Activated B cell treated with CpG ODN at 0.5 μM for 24 hours (primary cell): Measurements from ENCODE around the gene DOP1A. TPM values are rescaled to one million over a fixed set of nuclear protein-coding genes. Genes with fewer than 3 reads are reported as not detected.

Source experiments
- ATAC-seq: fragments of 200-7000 bp; cut with Tn5 transposase; one replicate; pipeline ENCODE4 v1.10.0; 2021; ENCODE audit warnings: low read depth, mild to moderate bottlenecking, moderate library complexity
- CTCF ChIA-PET: fragments of 350-600 bp; sonication (Branson Sonifier 250); formaldehyde crosslinking; loops from one replicate; lab custom pipeline; 2021; ENCODE audit warnings: antibody characterized with exemption; lab: Charles Lee
- POLR2A ChIA-PET: fragments of 350-600 bp; sonication (Branson Sonifier 250); formaldehyde crosslinking; loops from one replicate; lab custom pipeline; 2021; ENCODE audit warnings: antibody characterized with exemption; lab: Charles Lee
- DNase-seq: peaks from one replicate; pipeline ENCODE4 v3.0.0; 2022
- H3K27ac Mint-ChIP-seq: one replicate; pipeline ENCODE4 v1.8.0; 2020; ENCODE audit warnings: mixed read lengths
- H3K27me3 Mint-ChIP-seq: one replicate; pipeline ENCODE4 v1.8.0; 2021; ENCODE audit warnings: mixed read lengths
- H3K36me3 Mint-ChIP-seq: one replicate; pipeline ENCODE4 v1.8.0; 2021; ENCODE audit warnings: low read depth, mixed read lengths
- H3K4me1 Mint-ChIP-seq: one replicate; pipeline ENCODE4 v1.8.0; 2021; ENCODE audit warnings: mixed read lengths
- H3K4me3 Mint-ChIP-seq: one replicate; pipeline ENCODE4 v1.8.0; 2020; ENCODE audit warnings: mild to moderate bottlenecking, mixed read lengths
- H3K9me3 Mint-ChIP-seq: one replicate; pipeline ENCODE4 v1.8.0; 2020; ENCODE audit warnings: mixed read lengths
- CTCF ChIP-seq: fragments of 200-600 bp; IDR thresholded peaks from one replicate; pipeline ENCODE4 v1.8.0; 2022; ENCODE audit warnings: antibody characterized with exemption, mild to moderate bottlenecking
- intact Hi-C: fragments of 100-400 bp; cut with micrococcal nuclease; formaldehyde crosslinking; loops from one replicate; pipeline ENCODE4 v1.15.1; 2024
- total RNA-seq: library from RNA; stranded (reverse); gene quantifications from 2 replicates; pipeline ENCODE4 v1.2.3, GENCODE V29; 2022

The DOP1A gene
- total RNA-seq, 1 donor from 2014 or later = 30.8 TPM

GRCh38 chr6:83153883-83154521, 86.5 kb downstream of the DOP1A start:
- TF ChIP-seq CTCF = no peak
- intact Hi-C loops = no loop called here
- ATAC-seq (no peak), DNase-seq (no peak)
- no peak overlapping the region for H3K27ac Mint-ChIP-seq
- H3K4me3 Mint-ChIP-seq = no peak overlapping the region
- H3K36me3 Mint-ChIP-seq = peaks cover 71% of the 10 kb centered on the region
- no peaks in the 10 kb centered on the region for H3K9me3 Mint-ChIP-seq
- ChIA-PET POLR2A (no interaction called here), CTCF (no interaction called here)
- no peaks in the 10 kb centered on the region for H3K27me3 Mint-ChIP-seq
- H3K4me1 Mint-ChIP-seq = no peaks in the 10 kb centered on the region

- Mint-ChIP-seq H3K4me3 (no peak overlapping the region), H3K27me3 (no peaks in the 10 kb centered on the region), H3K9me3 (no peaks in the 10 kb centered on the region), H3K4me1 (no peaks in the 10 kb centered on the region), H3K36me3 (peaks cover 74% of the 10 kb centered on the region), H3K27ac (no peak overlapping the region)
- intact Hi-C loops = no loop called here
- DNase-seq (no peak), ATAC-seq (no peak)
- CTCF ChIA-PET = no interaction called here
- POLR2A ChIA-PET = no interaction called here
- TF ChIP-seq CTCF = no peak
Measured at GRCh38 chr6:83155794-83156193, 88.3 kb downstream of the DOP1A start.

- intact Hi-C loops = no loop called here
- ATAC-seq = no peak
- Mint-ChIP-seq H3K4me3 (no peak overlapping the region), H3K27me3 (no peaks in the 10 kb centered on the region), H3K36me3 (peaks cover 72% of the 10 kb centered on the region), H3K4me1 (no peaks in the 10 kb centered on the region), H3K9me3 (no peaks in the 10 kb centered on the region), H3K27ac (no peak overlapping the region)
- POLR2A ChIA-PET = no interaction called here
- DNase-seq = no peak
- TF ChIP-seq CTCF = no peak
- CTCF ChIA-PET = interaction anchor here (1.0 kb wide), 1 partner anchor 93 kb away, joined by 4 read pairs; the partner anchor contains the start of gene DOP1A
Measured at GRCh38 chr6:83160167-83160566, 92.7 kb downstream of the DOP1A start.

GRCh38 chr6:83167726-83168278, 100.3 kb downstream of the DOP1A start:
- H3K4me1 Mint-ChIP-seq = no peaks in the 10 kb centered on the region
- H3K27ac Mint-ChIP-seq = no peak overlapping the region
- no peaks in the 10 kb centered on the region for H3K27me3 Mint-ChIP-seq
- H3K4me3 Mint-ChIP-seq = no peak overlapping the region
- CTCF ChIA-PET = interaction anchor here (1.2 kb wide), 1 partner anchor 101 kb away, joined by 3 read pairs; the partner anchor contains the start of gene DOP1A
- intact Hi-C loops = no loop called here
- TF ChIP-seq CTCF = no peak
- no peak for ATAC-seq
- peaks cover 85% of the 10 kb centered on the region for H3K36me3 Mint-ChIP-seq
- DNase-seq = no peak
- no peaks in the 10 kb centered on the region for H3K9me3 Mint-ChIP-seq
- POLR2A ChIA-PET = no interaction called here

GRCh38 chr6:83168556-83168955, 101.1 kb downstream of the DOP1A start:
- H3K27ac Mint-ChIP-seq = no peak overlapping the region
- no peaks in the 10 kb centered on the region for H3K9me3 Mint-ChIP-seq
- POLR2A ChIA-PET = no interaction called here
- H3K36me3 Mint-ChIP-seq = peaks cover 86% of the 10 kb centered on the region
- intact Hi-C loops = no loop called here
- no peak overlapping the region for H3K4me3 Mint-ChIP-seq
- TF ChIP-seq CTCF = no peak
- CTCF ChIA-PET = interaction anchor here (1.2 kb wide), 1 partner anchor 101 kb away, joined by 3 read pairs; the partner anchor contains the start of gene DOP1A
- DNase-seq (no peak), ATAC-seq (no peak)
- no peaks in the 10 kb centered on the region for H3K27me3 Mint-ChIP-seq
- no peaks in the 10 kb centered on the region for H3K4me1 Mint-ChIP-seq
